ENCODE data around the gene LRPPRC. TPM values are rescaled to one million over a fixed set of nuclear protein-coding genes. Genes with fewer than 3 reads are reported as not detected.

The LRPPRC gene
- total RNA-seq, 1 donor from 2014 or later: 52.1 TPM

- Mint-ChIP-seq H3K27me3 (ENCODE audit: low read depth) (peaks cover 54% of the 10 kb centered on the region), H3K36me3 (ENCODE audit: low read depth) (no peaks in the 10 kb centered on the region), H3K4me1 (ENCODE audit: low read depth) (peaks cover 3% of the 10 kb centered on the region), H3K4me3 (ENCODE audit: unreplicated experiment) (no peak overlapping the region), H3K27ac (ENCODE audit: unreplicated experiment) (no peak overlapping the region), H3K9me3 (ENCODE audit: low read depth) (no peaks in the 10 kb centered on the region)
- TF ChIP-seq CTCF (IDR thresholded peaks at IDR 0.05): no peak
- DNase-seq (ENCODE audit: low spot score): no peak
These were observed 141.1 kb downstream of the LRPPRC start for GRCh38 chr2:43854671-43855070.

- Mint-ChIP-seq H3K27me3 (ENCODE audit: low read depth) (peaks cover 41% of the 10 kb centered on the region), H3K36me3 (ENCODE audit: low read depth) (no peaks in the 10 kb centered on the region), H3K4me1 (ENCODE audit: low read depth) (peaks cover 3% of the 10 kb centered on the region), H3K4me3 (ENCODE audit: unreplicated experiment) (no peak overlapping the region), H3K9me3 (ENCODE audit: low read depth) (no peaks in the 10 kb centered on the region), H3K27ac (ENCODE audit: unreplicated experiment) (no peak overlapping the region)
- DNase-seq (ENCODE audit: low spot score): no peak
- TF ChIP-seq CTCF (IDR thresholded peaks at IDR 0.05): no peak
These were observed 142.4 kb downstream of the LRPPRC start for GRCh38 chr2:43853141-43854081.

- Mint-ChIP-seq H3K27me3 (ENCODE audit: low read depth) (peaks cover 30% of the 10 kb centered on the region), H3K9me3 (ENCODE audit: low read depth) (no peaks in the 10 kb centered on the region), H3K36me3 (ENCODE audit: low read depth) (no peaks in the 10 kb centered on the region), H3K4me3 (ENCODE audit: unreplicated experiment) (no peak overlapping the region), H3K4me1 (ENCODE audit: low read depth) (peaks cover 3% of the 10 kb centered on the region), H3K27ac (ENCODE audit: unreplicated experiment) (no peak overlapping the region)
- DNase-seq (ENCODE audit: low spot score): no peak
- TF ChIP-seq CTCF (IDR thresholded peaks at IDR 0.05): no peak
These were observed 143.5 kb downstream of the LRPPRC start for GRCh38 chr2:43852196-43852730.

GRCh38 chr2:43851011-43851980, 144.5 kb downstream of the LRPPRC start:
- no peak overlapping the region for H3K4me3 Mint-ChIP-seq (ENCODE audit: unreplicated experiment)
- H3K9me3 Mint-ChIP-seq (ENCODE audit: low read depth): no peaks in the 10 kb centered on the region
- TF ChIP-seq CTCF (IDR thresholded peaks at IDR 0.05): no peak
- no peak overlapping the region for H3K27ac Mint-ChIP-seq (ENCODE audit: unreplicated experiment)
- H3K27me3 Mint-ChIP-seq (ENCODE audit: low read depth): peaks cover 30% of the 10 kb centered on the region
- H3K4me1 Mint-ChIP-seq (ENCODE audit: low read depth): peaks cover 3% of the 10 kb centered on the region
- H3K36me3 Mint-ChIP-seq (ENCODE audit: low read depth): no peaks in the 10 kb centered on the region
- DNase-seq (ENCODE audit: low spot score): no peak

GRCh38 chr2:43848214-43848613, 147.6 kb downstream of the LRPPRC start:
- H3K27me3 Mint-ChIP-seq (ENCODE audit: low read depth): peaks cover 11% of the 10 kb centered on the region
- no peak overlapping the region for H3K27ac Mint-ChIP-seq (ENCODE audit: unreplicated experiment)
- no peaks in the 10 kb centered on the region for H3K9me3 Mint-ChIP-seq (ENCODE audit: low read depth)
- H3K4me1 Mint-ChIP-seq (ENCODE audit: low read depth): peaks cover 3% of the 10 kb centered on the region
- no peak for DNase-seq (ENCODE audit: low spot score)
- no peak for TF ChIP-seq CTCF (IDR thresholded peaks at IDR 0.05)
- no peak overlapping the region for H3K4me3 Mint-ChIP-seq (ENCODE audit: unreplicated experiment)
- H3K36me3 Mint-ChIP-seq (ENCODE audit: low read depth): no peaks in the 10 kb centered on the region

Measured in chondrocyte (in vitro differentiated cells).